ENCODE results near the gene USP24.
"Not testable (repeated sequence)": the region's sequence is repeated elsewhere in the genome, so short reads cannot be mapped to it uniquely, and the experiment has no call there.

The USP24 gene

DNA sequence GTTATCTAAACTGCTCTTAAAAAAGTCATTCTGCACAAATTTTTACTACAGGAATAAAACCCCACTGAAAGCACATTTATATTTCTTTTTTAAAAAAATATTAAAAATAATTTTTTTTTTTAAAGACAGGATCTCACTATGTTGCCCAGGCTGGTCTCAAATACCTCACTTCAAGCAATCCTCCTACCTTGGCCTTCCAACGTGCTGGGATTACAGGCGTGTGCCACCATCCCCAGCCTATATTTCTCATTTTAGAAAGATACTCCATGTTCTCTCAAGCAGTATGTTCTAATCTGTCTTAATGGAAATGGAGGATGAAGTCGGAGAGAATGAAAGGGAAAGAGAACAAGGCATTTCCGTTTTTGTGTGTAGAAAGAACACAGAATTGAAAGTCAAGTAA lies 17.1 kb downstream of the USP24 start:
- WGBS (ENCODE audit: insufficient coverage, insufficient read length) = no CpG with 5 or more reads among the region's 4 CpGs
- Histone ChIP-seq H3K4me3 (ENCODE audit: low read length) (no peak overlapping the region), H3K4me1 (ENCODE audit: control insufficient read depth, insufficient read depth, low read length) (peaks cover 2% of the 10 kb centered on the region; the same call in 1 of the 2 replicates), H3K9me3 (ENCODE audit: control insufficient read depth, insufficient read depth, low read length) (no peaks in the 10 kb centered on the region), H3K36me3 (ENCODE audit: control insufficient read depth, insufficient read depth, low read length) (no peaks in the 10 kb centered on the region), H3K27ac (ENCODE audit: low read length) (no peak overlapping the region), H3K27me3 (ENCODE audit: control insufficient read depth, insufficient read depth, low read length) (no peaks in the 10 kb centered on the region)
- no peak for DNase-seq (ENCODE audit: low read depth, low spot score)

GRCh38 chr1:55197099-55197498 lies 18.1 kb downstream of the USP24 start:
- WGBS (ENCODE audit: insufficient coverage, insufficient read length) = no CpG with 5 or more reads among the region's 1 CpG
- Histone ChIP-seq H3K36me3 (ENCODE audit: control insufficient read depth, insufficient read depth, low read length) (no peaks in the 10 kb centered on the region), H3K27me3 (ENCODE audit: control insufficient read depth, insufficient read depth, low read length) (no peaks in the 10 kb centered on the region), H3K9me3 (ENCODE audit: control insufficient read depth, insufficient read depth, low read length) (no peaks in the 10 kb centered on the region), H3K4me1 (ENCODE audit: control insufficient read depth, insufficient read depth, low read length) (peaks cover 2% of the 10 kb centered on the region; the same call in 1 of the 2 replicates), H3K27ac (ENCODE audit: low read length) (no peak overlapping the region), H3K4me3 (ENCODE audit: low read length) (no peak overlapping the region)
- DNase-seq (ENCODE audit: low read depth, low spot score) = no peak

DNA sequence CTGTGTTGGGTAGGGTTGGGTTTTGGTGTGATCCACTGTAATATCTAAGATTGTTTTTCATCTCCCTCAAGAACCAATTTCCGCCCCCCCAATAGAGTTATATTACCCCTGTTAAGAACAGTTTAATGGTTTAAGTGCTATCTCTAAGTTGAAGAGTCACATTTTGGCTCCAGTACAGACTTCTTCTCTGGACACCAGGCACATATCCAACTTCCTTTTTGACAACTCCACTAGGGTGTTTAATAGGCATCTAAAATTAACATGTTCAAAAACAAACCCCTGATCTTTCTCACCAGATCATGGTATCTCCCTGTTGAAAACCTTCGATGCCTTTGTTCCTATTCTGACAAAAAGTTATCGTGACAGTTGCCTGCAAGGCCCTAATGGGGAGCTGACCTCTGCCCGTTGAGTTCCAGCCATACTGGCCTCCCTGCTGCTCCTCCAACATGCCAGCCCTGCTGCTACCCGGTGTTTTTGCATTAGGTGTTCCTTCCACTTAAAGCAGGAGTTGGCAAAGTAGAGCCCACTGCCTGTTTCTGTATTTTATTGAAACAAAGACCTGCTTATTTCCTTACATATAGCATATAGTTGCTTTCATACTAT lies 18.6 kb downstream of the USP24 start:
- no CpG with 5 or more reads among the region's 5 CpGs for WGBS (ENCODE audit: insufficient coverage, insufficient read length)

GRCh38 chr1:55195521-55196233 lies 19.5 kb downstream of the USP24 start:
- H3K27ac ChIP-seq (ENCODE audit: low read length) = no peak overlapping the region
- H3K4me3 ChIP-seq (ENCODE audit: low read length) = no peak overlapping the region
- no peak for DNase-seq (ENCODE audit: low read depth, low spot score)
- WGBS (ENCODE audit: insufficient coverage, insufficient read length) = no CpG with 5 or more reads among the region's 3 CpGs
- no peaks in the 10 kb centered on the region for H3K27me3 ChIP-seq (ENCODE audit: control insufficient read depth, insufficient read depth, low read length)
- H3K36me3 ChIP-seq (ENCODE audit: control insufficient read depth, insufficient read depth, low read length) = no peaks in the 10 kb centered on the region
- H3K4me1 ChIP-seq (ENCODE audit: control insufficient read depth, insufficient read depth, low read length) = no peaks in the 10 kb centered on the region
- H3K9me3 ChIP-seq (ENCODE audit: control insufficient read depth, insufficient read depth, low read length) = no peaks in the 10 kb centered on the region

More for the DNA sequence above, 18.6 kb downstream of the USP24 start:
- no peak for DNase-seq (ENCODE audit: low read depth, low spot score)
- no peaks in the 10 kb centered on the region for H3K36me3 ChIP-seq (ENCODE audit: control insufficient read depth, insufficient read depth, low read length)
- no peaks in the 10 kb centered on the region for H3K27me3 ChIP-seq (ENCODE audit: control insufficient read depth, insufficient read depth, low read length)
- no peak overlapping the region for H3K27ac ChIP-seq (ENCODE audit: low read length)
- H3K9me3 ChIP-seq (ENCODE audit: control insufficient read depth, insufficient read depth, low read length) = no peaks in the 10 kb centered on the region
- H3K4me1 ChIP-seq (ENCODE audit: control insufficient read depth, insufficient read depth, low read length) = no peaks in the 10 kb centered on the region
- H3K4me3 ChIP-seq (ENCODE audit: low read length) = no peak overlapping the region

DNA sequence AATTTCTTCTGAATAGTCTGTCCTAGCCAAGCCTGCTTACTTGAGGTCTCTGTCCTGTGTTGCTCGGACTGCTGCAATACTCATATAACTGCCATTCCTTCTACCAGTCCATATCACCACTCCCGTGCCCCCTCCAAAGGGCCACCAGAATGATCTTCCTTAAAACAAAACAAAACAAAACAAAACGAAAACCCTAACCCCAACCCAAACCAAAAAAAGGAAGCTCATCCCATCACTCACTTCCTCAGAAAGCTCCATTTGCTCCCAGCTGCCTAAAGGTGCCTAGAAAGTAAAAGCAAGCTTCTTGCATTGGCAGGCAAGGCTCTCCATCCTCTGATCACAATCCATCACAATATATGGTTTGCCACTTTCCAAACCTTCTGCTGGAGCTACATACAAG lies 20.3 kb downstream of the USP24 start:
- DNase-seq (ENCODE audit: low read depth, low spot score) = no peak
- WGBS (ENCODE audit: insufficient coverage, insufficient read length) = no CpG with 5 or more reads among the region's 3 CpGs
- no peaks in the 10 kb centered on the region for H3K27me3 ChIP-seq (ENCODE audit: control insufficient read depth, insufficient read depth, low read length)
- H3K27ac ChIP-seq (ENCODE audit: low read length) = no peak overlapping the region
- no peak overlapping the region for H3K4me3 ChIP-seq (ENCODE audit: low read length)
- H3K4me1 ChIP-seq (ENCODE audit: control insufficient read depth, insufficient read depth, low read length) = no peaks in the 10 kb centered on the region
- H3K9me3 ChIP-seq (ENCODE audit: control insufficient read depth, insufficient read depth, low read length) = no peaks in the 10 kb centered on the region
- no peaks in the 10 kb centered on the region for H3K36me3 ChIP-seq (ENCODE audit: control insufficient read depth, insufficient read depth, low read length)

DNA sequence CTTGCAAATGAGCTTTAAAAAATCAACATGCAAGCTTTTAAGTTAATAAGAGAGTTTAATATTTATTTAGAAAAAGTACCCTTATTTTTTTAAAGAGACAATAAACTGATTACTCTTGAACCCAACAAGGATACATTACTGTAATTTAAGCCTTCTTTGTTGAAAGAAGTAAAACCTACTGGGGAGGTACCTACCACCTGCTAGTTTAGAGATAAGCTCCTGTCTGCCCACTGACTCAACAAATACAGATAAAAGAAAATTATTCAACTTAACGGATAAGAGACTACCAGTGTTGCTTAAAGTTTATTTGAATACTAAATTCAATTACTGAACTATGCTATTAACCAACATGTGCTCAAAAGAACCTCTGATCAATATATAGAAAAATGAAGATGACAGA lies 23.1 kb downstream of the USP24 start:
- H3K4me1 ChIP-seq (ENCODE audit: control insufficient read depth, insufficient read depth, low read length) = no peaks in the 10 kb centered on the region
- no peak overlapping the region for H3K27ac ChIP-seq (ENCODE audit: low read length)
- no CpG with 5 or more reads among the region's 1 CpG for WGBS (ENCODE audit: insufficient coverage, insufficient read length)
- H3K27me3 ChIP-seq (ENCODE audit: control insufficient read depth, insufficient read depth, low read length) = no peaks in the 10 kb centered on the region
- H3K4me3 ChIP-seq (ENCODE audit: low read length) = no peak overlapping the region
- DNase-seq (ENCODE audit: low read depth, low spot score) = no peak
- no peaks in the 10 kb centered on the region for H3K9me3 ChIP-seq (ENCODE audit: control insufficient read depth, insufficient read depth, low read length)
- H3K36me3 ChIP-seq (ENCODE audit: control insufficient read depth, insufficient read depth, low read length) = no peaks in the 10 kb centered on the region

- H3K4me3 ChIP-seq (ENCODE audit: low read length); H3K27me3 ChIP-seq (ENCODE audit: control insufficient read depth, insufficient read depth, low read length); H3K36me3 ChIP-seq (ENCODE audit: control insufficient read depth, insufficient read depth, low read length); DNase-seq (ENCODE audit: low read depth, low spot score); H3K9me3 ChIP-seq (ENCODE audit: control insufficient read depth, insufficient read depth, low read length); H3K27ac ChIP-seq (ENCODE audit: low read length); H3K4me1 ChIP-seq (ENCODE audit: control insufficient read depth, insufficient read depth, low read length): not testable (repeated sequence)
- no CpG with 5 or more reads among the region's 11 CpGs for WGBS (ENCODE audit: insufficient coverage, insufficient read length)
These were observed 23.8 kb downstream of the USP24 start for GRCh38 chr1:55191219-55191952.

GRCh38 chr1:55190109-55190508 lies 25.1 kb downstream of the USP24 start:
- H3K27me3 ChIP-seq (ENCODE audit: control insufficient read depth, insufficient read depth, low read length) = no peaks in the 10 kb centered on the region
- WGBS (ENCODE audit: insufficient coverage, insufficient read length) = no CpG with 5 or more reads among the region's 4 CpGs
- H3K4me1 ChIP-seq (ENCODE audit: control insufficient read depth, insufficient read depth, low read length) = no peaks in the 10 kb centered on the region
- no peaks in the 10 kb centered on the region for H3K36me3 ChIP-seq (ENCODE audit: control insufficient read depth, insufficient read depth, low read length)
- no peaks in the 10 kb centered on the region for H3K9me3 ChIP-seq (ENCODE audit: control insufficient read depth, insufficient read depth, low read length)
- H3K27ac ChIP-seq (ENCODE audit: low read length) = no peak overlapping the region
- no peak for DNase-seq (ENCODE audit: low read depth, low spot score)
- no peak overlapping the region for H3K4me3 ChIP-seq (ENCODE audit: low read length)

DNA sequence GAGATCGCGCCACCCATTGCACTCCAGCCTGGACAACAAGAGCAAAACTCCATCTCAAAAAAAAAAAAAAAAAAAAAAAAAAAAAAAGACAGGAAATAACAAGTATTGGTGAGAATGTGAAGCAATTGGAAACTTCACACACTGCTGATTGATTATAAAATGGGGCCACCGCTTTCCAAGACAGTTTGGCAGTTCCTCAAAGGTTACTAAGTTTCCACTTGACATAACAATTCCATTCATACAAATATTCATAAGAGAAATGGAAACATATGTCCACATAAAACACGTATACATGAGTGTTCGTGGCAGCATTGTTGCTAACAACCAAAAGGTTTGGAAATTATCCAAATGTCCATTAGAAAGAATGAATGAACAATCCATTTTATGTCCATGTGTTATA lies 26.3 kb downstream of the USP24 start:
- H3K4me3 ChIP-seq (ENCODE audit: low read length) = no peak overlapping the region
- no CpG with 5 or more reads among the region's 5 CpGs for WGBS (ENCODE audit: insufficient coverage, insufficient read length)
- no peaks in the 10 kb centered on the region for H3K4me1 ChIP-seq (ENCODE audit: control insufficient read depth, insufficient read depth, low read length)
- DNase-seq (ENCODE audit: low read depth, low spot score) = no peak
- H3K27ac ChIP-seq (ENCODE audit: low read length) = no peak overlapping the region
- no peaks in the 10 kb centered on the region for H3K36me3 ChIP-seq (ENCODE audit: control insufficient read depth, insufficient read depth, low read length)
- H3K9me3 ChIP-seq (ENCODE audit: control insufficient read depth, insufficient read depth, low read length) = no peaks in the 10 kb centered on the region
- no peaks in the 10 kb centered on the region for H3K27me3 ChIP-seq (ENCODE audit: control insufficient read depth, insufficient read depth, low read length)

- H3K36me3 ChIP-seq (ENCODE audit: control insufficient read depth, insufficient read depth, low read length) = no peaks in the 10 kb centered on the region
- H3K4me1 ChIP-seq (ENCODE audit: control insufficient read depth, insufficient read depth, low read length) = no peaks in the 10 kb centered on the region
- DNase-seq (ENCODE audit: low read depth, low spot score) = no peak
- H3K9me3 ChIP-seq (ENCODE audit: control insufficient read depth, insufficient read depth, low read length) = no peaks in the 10 kb centered on the region
- H3K27me3 ChIP-seq (ENCODE audit: control insufficient read depth, insufficient read depth, low read length) = no peaks in the 10 kb centered on the region
- no peak overlapping the region for H3K27ac ChIP-seq (ENCODE audit: low read length)
- no CpG with 5 or more reads among the region's 2 CpGs for WGBS (ENCODE audit: insufficient coverage, insufficient read length)
- no peak overlapping the region for H3K4me3 ChIP-seq (ENCODE audit: low read length)
These were observed 29.3 kb downstream of the USP24 start for GRCh38 chr1:55185832-55186231.

Measured in iPS DF 6.9 (cell line).